Parathyroid adenoma (tissue), 2 donors: ENCODE data around the gene ZNF526.

Experiments used
- H2AFZ ChIP-seq: fragments of 300-600 bp; sonication (generic); one replicate; pipeline ENCODE4 v1.7.0; 2017; ENCODE audit warnings: antibody characterized with exemption, mild to moderate bottlenecking
- H3K27ac ChIP-seq: fragments of 300-600 bp; sonication (generic); one replicate; pipeline ENCODE4 v1.7.0; 2017
- H3K27me3 ChIP-seq: fragments of 300-600 bp; sonication (generic); one replicate; pipeline ENCODE4 v1.7.0; 2017; ENCODE audit warnings: low read length; ENCODE audit not compliant: control insufficient read depth, insufficient read depth
- H3K36me3 ChIP-seq: fragments of 300-600 bp; sonication (generic); one replicate; pipeline ENCODE4 v1.7.0; 2017; ENCODE audit warnings: low read length; ENCODE audit not compliant: control insufficient read depth, insufficient read depth
- H3K4me1 ChIP-seq: fragments of 300-600 bp; sonication (generic); one replicate; pipeline ENCODE4 v1.7.0; 2017; ENCODE audit warnings: control low read depth
- H3K4me2 ChIP-seq: fragments of 300-600 bp; sonication (generic); one replicate; pipeline ENCODE4 v1.7.0; 2017; ENCODE audit warnings: low read length
- H3K4me3 ChIP-seq: fragments of 300-600 bp; sonication (generic); one replicate; pipeline ENCODE4 v1.7.0; 2017; ENCODE audit warnings: low read depth, low read length
- H3K79me2 ChIP-seq: fragments of 300-600 bp; sonication (generic); one replicate; pipeline ENCODE4 v1.7.0; 2017; ENCODE audit warnings: control low read depth
- H3K9ac ChIP-seq: fragments of 300-600 bp; sonication (generic); one replicate; pipeline ENCODE4 v1.7.0; 2017; ENCODE audit warnings: mild to moderate bottlenecking
- H3K9me3 ChIP-seq: fragments of 300-600 bp; sonication (generic); one replicate; pipeline ENCODE4 v1.7.0; 2017; ENCODE audit warnings: low read length; ENCODE audit not compliant: control insufficient read depth
- TF ChIP-seq, protein P1 (sequence below): fragments of 300-600 bp; sonication (generic); IDR thresholded peaks from one replicate; pipeline ENCODE4 v1.7.0; 2017; ENCODE audit warnings: antibody characterized with exemption, mild to moderate bottlenecking
- donor health status: primary hyperparathyroidism.

Gene ZNF526

DNA sequence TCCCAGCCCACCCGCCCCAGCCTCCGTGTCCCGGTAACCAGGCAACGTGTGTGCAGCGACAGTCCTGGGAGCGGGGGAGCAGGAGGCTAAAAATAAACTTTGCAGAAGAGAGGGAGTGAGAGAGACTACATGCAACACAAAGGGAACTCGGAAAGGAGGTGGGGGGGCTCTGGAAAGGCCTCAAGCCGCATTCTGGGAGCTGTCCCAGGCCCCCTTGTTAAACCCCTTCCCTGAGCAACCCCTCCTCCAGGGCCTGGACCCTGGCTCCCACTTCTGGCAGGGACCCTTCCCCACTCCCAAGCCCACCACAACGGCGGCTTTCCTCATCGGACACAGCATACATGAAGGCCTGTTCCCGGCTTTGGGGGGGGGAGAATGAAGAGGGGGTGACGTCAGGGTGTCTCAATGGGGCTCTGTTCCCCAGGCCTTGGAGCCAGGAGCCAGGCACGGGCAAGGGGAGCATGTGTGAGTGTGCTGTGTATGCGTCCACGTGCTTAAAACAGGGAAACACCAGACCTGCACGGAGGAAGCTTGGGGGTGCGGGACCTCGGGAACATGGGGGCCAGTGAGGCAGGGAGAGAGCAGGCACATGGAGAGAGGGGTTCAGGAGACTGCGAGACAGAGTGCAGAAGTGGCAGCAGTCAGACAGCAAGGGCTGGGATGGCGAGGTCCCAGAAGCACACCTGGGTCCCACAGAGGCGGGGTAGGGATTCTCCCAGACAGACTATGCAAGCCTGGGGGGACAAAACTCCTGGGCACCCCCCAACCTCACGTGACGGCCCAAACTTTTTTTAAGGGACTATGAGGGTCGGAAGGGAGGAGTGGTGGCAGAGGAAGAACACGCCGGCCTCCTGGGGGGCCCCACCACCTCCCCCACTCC is 32.5 kb downstream of the ZNF526 start:
- Histone ChIP-seq H3K4me3 (peak overlapping the region; percentile 63), H3K9ac (no peak overlapping the region), H3K9me3 (no peaks in the 10 kb centered on the region), H3K4me2 (peak overlapping the region; percentile 75), H3K79me2 (peaks cover 2% of the 10 kb centered on the region), H3K36me3 (no peaks in the 10 kb centered on the region), H3K27ac (peak overlapping the region; percentile 78), H3K27me3 (no peaks in the 10 kb centered on the region), H2AFZ (peak overlapping the region; percentile 75), H3K4me1 (peaks cover 17% of the 10 kb centered on the region)
- TF ChIP-seq, protein P1, sequence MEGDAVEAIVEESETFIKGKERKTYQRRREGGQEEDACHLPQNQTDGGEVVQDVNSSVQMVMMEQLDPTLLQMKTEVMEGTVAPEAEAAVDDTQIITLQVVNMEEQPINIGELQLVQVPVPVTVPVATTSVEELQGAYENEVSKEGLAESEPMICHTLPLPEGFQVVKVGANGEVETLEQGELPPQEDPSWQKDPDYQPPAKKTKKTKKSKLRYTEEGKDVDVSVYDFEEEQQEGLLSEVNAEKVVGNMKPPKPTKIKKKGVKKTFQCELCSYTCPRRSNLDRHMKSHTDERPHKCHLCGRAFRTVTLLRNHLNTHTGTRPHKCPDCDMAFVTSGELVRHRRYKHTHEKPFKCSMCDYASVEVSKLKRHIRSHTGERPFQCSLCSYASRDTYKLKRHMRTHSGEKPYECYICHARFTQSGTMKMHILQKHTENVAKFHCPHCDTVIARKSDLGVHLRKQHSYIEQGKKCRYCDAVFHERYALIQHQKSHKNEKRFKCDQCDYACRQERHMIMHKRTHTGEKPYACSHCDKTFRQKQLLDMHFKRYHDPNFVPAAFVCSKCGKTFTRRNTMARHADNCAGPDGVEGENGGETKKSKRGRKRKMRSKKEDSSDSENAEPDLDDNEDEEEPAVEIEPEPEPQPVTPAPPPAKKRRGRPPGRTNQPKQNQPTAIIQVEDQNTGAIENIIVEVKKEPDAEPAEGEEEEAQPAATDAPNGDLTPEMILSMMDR = no peak

DNA sequence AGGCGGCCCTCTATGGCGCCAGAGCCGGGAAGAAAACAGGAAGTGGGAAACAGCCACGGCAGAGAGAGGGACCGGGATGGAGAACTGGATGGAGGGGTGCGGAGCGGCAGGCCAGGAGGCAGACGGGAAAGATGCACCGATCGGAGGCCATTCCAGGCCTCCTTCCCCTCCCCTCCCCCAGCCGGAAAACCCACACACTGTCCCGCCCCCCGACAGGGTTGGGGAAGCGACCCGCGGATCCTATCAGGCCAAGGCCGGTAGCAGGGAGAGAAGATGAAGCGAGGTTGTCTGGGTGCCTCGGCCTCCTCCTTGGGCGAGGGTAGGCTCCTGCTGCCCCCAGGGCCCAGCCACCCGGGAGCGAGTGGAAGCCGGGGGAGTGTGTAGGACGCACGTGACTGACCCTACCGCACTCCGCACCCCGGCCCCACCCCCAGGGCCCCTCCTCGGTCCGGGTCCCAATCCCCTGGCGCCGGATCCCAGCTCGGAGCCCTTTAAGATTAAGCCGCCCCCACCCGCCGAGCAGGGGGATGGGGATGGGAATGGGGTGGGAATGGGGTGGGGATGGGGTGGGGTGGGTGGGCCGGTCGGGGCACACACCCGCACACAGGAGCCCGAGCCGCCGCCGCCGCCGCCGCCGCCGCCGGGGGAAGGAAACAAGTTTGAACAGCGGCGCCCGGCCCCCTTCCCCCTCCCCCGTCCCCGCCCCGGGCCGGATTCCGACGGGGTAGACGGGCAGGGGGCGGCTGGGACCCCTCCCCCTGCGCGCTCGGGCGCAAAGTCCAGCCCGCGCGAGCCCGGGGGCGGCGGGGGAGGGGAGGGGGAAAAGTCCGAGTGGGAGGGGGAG is 33.4 kb downstream of the ZNF526 start:
- Histone ChIP-seq H3K79me2 (peaks cover 2% of the 10 kb centered on the region), H2AFZ (peak overlapping the region; percentile 77), H3K4me3 (peak overlapping the region; percentile 98), H3K27ac (peak overlapping the region; percentile 95), H3K9ac (peak overlapping the region; percentile 86), H3K4me2 (peak overlapping the region; percentile 83), H3K27me3 (no peaks in the 10 kb centered on the region), H3K4me1 (peaks cover 17% of the 10 kb centered on the region), H3K36me3 (no peaks in the 10 kb centered on the region), H3K9me3 (no peaks in the 10 kb centered on the region)
- TF ChIP-seq, protein P1 = no peak

DNA sequence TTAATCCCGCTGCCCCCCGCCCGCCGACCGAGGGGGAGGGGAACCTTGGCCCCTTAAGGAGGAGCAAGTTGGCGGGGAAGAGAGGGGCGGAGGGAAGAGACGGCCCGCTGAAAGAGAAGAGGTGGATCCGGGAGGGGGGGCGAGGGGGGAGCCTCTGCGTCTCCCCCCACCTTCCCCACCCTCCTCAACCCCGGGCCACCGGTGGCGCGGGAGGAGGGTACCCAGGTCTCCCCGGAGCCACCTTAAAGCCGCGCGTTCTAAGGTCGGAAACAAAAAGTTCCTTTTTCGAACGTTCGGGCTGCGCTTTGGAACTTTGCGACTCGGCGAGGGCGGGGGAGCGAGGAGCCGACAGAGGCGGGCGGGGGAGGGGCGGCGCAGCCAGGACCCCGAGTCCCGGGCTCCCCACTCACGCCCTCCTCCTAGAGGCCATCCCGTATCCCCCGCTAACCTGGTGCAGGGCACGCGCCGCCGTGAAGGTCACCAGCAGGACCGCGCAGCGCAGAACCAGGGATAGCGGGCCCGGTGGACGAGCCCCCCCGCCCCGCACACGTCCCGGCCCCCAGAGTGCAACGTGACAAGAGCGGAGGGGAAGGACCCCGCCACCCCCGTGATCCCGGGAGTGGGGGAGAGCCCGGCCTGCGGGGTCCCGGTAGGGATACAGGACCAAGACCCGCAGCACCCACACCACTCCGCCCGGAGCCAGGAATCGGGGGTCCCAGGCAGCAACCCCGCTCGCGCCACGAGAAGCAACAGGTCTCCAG is 34.2 kb downstream of the ZNF526 start:
- peak overlapping the region; percentile 86 for H3K9ac ChIP-seq
- peaks cover 2% of the 10 kb centered on the region for H3K79me2 ChIP-seq
- H2AFZ ChIP-seq = peak overlapping the region; percentile 77
- peak overlapping the region; percentile 83 for H3K4me2 ChIP-seq
- no peaks in the 10 kb centered on the region for H3K36me3 ChIP-seq
- H3K27me3 ChIP-seq = no peaks in the 10 kb centered on the region
- no peaks in the 10 kb centered on the region for H3K9me3 ChIP-seq
- peak overlapping the region; percentile 95 for H3K27ac ChIP-seq
- H3K4me3 ChIP-seq = peak overlapping the region; percentile 98
- peaks cover 17% of the 10 kb centered on the region for H3K4me1 ChIP-seq
- TF ChIP-seq, protein P1 = no peak

DNA sequence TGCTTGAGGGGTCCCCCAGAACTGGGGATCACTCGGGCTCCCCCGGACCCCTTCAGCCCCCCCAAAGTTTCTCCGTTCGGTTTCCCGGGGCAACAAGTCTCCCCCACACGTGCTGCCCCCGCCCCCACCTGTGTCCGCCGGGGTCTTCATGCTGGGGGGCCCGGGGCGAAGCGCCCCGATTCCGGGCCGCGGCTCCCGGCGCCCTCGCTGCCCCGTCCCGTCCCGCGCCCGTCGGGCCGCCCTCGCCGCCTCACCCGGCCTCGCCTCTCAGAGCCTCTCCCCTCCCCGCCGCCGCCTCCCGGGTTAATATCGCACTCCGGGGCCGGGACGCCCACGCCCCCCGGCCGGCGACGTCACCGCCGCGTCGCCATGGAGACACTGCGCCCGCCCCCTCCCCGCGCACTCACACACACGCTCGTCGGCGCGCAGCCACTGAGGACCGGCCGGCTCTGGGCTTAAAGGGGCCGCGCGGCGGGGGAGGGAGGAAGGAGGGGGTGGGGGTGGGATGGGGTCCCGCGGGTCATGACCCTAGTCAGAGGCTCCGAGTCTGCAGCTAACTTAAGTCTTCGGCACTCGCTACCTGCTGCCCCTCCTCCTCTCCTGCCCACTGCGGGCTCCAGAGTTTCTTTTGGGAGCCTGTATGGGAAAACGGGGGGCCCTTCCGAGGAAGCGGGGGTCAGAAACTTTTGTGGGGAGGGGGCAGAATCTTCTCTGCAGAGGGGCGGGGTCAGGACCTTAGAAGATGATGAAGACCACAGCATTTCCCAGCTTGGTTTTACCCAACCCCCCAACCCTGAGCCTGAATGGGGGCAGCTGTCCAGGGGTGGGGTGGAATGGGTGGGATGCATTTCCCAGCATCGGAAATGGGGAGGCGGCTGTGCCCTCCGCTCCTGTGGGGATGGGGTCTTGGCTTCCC is 35.0 kb downstream of the ZNF526 start, which contains the start of gene ERF:
Gene ERF (minus strand): TSS at position 279 of the 916 bp plus-strand sequence. CDS start 129 bp downstream, at position 150.
- Histone ChIP-seq H3K27me3 (no peaks in the 10 kb centered on the region), H3K36me3 (no peaks in the 10 kb centered on the region), H3K4me3 (peak within 1 kb of the TSS; percentile 98), H3K9me3 (no peaks in the 10 kb centered on the region), H2AFZ (peak within 1 kb of the TSS; percentile 77), H3K4me1 (peaks cover 17% of the 10 kb centered on the region), H3K27ac (peak within 1 kb of the TSS; percentile 95), H3K4me2 (peak within 1 kb of the TSS; percentile 86), H3K9ac (peak within 1 kb of the TSS; percentile 86), H3K79me2 (peaks cover 2% of the 10 kb centered on the region)
- TF ChIP-seq, protein P1 = no peak
